Measurements from ENCODE around the gene PCSK5. TPM values are rescaled to one million over a fixed set of nuclear protein-coding genes. Genes with fewer than 3 reads are reported as not detected.
A peak's percentile ranks its signal among the peaks of the same experiment; 100 is the strongest.

The PCSK5 gene
- polyA plus RNA-seq, 1 experiment = 1.6 TPM

- no peak for DNase-seq (ENCODE audit: low read depth, low spot score)
- no peak overlapping the region for H3K27ac ChIP-seq (ENCODE audit: low read depth, low read length)
- no peaks in the 10 kb centered on the region for H3K27me3 ChIP-seq (ENCODE audit: control insufficient read depth, insufficient read depth, low read length)
- POLR2A ChIA-PET = no interaction called here
- no peaks in the 10 kb centered on the region for H3K9me3 ChIP-seq (ENCODE audit: control insufficient read depth, insufficient read depth, low read length)
- no peak overlapping the region for H3K4me3 ChIP-seq (ENCODE audit: low read depth, low read length)
- TF ChIP-seq CTCF (IDR thresholded peaks at IDR 0.05; ENCODE audit: low read depth, low read length) = no peak
- CTCF ChIA-PET = interaction anchor here (1.2 to 1.5 kb wide), 3 partner anchors 11 to 352 kb away, joined by 3 to 4 read pairs (median 3); no protein-coding TSS in a partner anchor
Measured at GRCh38 chr9:76218117-76218885, 327.8 kb downstream of the PCSK5 start.

DNA sequence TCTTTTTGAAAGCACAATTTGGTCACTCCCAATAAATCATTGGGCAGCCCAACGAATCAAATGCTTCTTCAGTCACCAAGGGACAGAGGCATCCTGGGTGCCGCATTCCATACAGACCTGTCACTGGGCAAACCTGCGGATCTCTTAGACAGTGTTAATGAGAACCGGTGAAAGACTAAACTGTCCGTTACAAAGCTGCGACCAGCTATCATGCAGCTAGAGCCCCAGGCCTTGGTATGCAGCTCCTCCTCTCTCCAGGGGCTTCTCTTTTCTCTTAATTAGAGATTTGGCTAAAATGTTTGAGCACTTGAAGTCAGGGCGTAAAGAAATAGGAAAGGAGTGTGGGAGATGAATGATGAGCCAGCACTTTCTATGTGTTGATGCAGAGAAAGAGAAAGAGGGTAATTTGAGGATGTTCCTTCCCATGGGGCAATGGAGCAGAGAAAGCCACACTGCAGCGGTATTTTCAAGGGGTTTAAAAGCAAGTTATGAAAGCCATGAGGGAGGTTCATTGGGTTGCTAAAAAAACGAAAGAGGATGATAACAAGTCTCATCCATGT lies 328.5 kb downstream of the PCSK5 start:
- CTCF ChIA-PET = interaction anchor here (1.3 kb wide), 1 partner anchor 352 kb away, joined by 3 read pairs; no protein-coding TSS in a partner anchor

GRCh38 chr9:76219560-76220151 lies 329.2 kb downstream of the PCSK5 start:
- no peak overlapping the region for H3K4me3 ChIP-seq (ENCODE audit: low read depth, low read length)
- no peak for DNase-seq (ENCODE audit: low read depth, low spot score)
- H3K27ac ChIP-seq (ENCODE audit: low read depth, low read length) = no peak overlapping the region
- ChIA-PET CTCF (interaction anchor here (0.6 to 1.3 kb wide), 3 partner anchors 46 to 353 kb away, joined by 3 to 4 read pairs (median 3); no protein-coding TSS in a partner anchor), POLR2A (no interaction called here)
- no peaks in the 10 kb centered on the region for H3K9me3 ChIP-seq (ENCODE audit: control insufficient read depth, insufficient read depth, low read length)
- TF ChIP-seq CTCF (IDR thresholded peaks at IDR 0.05; ENCODE audit: low read depth, low read length) = peak; percentile 50
- H3K27me3 ChIP-seq (ENCODE audit: control insufficient read depth, insufficient read depth, low read length) = no peaks in the 10 kb centered on the region

More for the DNA sequence above, 328.5 kb downstream of the PCSK5 start:
- Histone ChIP-seq H3K9me3 (ENCODE audit: control insufficient read depth, insufficient read depth, low read length) (no peaks in the 10 kb centered on the region), H3K27ac (ENCODE audit: low read depth, low read length) (no peak overlapping the region), H3K27me3 (ENCODE audit: control insufficient read depth, insufficient read depth, low read length) (no peaks in the 10 kb centered on the region), H3K4me3 (ENCODE audit: low read depth, low read length) (no peak overlapping the region)
- no peak for TF ChIP-seq CTCF (IDR thresholded peaks at IDR 0.05; ENCODE audit: low read depth, low read length)
- no peak for DNase-seq (ENCODE audit: low read depth, low spot score)
- POLR2A ChIA-PET = no interaction called here

DNA sequence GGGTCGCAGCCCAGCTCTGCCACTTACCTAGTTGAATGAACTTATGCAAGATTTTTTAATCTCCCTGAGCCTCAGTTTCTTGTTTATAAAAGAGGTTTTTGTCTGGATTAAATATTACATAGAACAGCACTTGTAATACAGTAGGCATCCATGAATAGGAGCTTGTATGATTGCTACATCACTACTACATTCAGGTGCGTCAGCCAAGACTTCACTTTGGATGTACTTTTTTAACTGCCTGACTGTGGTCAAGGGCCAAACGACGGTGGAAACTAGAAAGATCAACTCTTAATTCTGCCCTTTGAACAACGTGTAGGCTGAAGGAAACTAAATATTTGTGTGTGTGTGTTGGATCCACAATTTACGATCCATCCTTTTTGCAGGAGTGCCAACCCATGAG lies 330.9 kb downstream of the PCSK5 start:
- Histone ChIP-seq H3K27me3 (ENCODE audit: control insufficient read depth, insufficient read depth, low read length) (no peaks in the 10 kb centered on the region), H3K9me3 (ENCODE audit: control insufficient read depth, insufficient read depth, low read length) (no peaks in the 10 kb centered on the region), H3K27ac (ENCODE audit: low read depth, low read length) (no peak overlapping the region), H3K4me3 (ENCODE audit: low read depth, low read length) (no peak overlapping the region)
- TF ChIP-seq CTCF (IDR thresholded peaks at IDR 0.05; ENCODE audit: low read depth, low read length) = no peak
- no peak for DNase-seq (ENCODE audit: low read depth, low spot score)
- ChIA-PET CTCF (no interaction called here), POLR2A (no interaction called here)
